ENCODE results near the gene IER2. TPM values are rescaled to one million over a fixed set of nuclear protein-coding genes. Genes with fewer than 3 reads are reported as not detected.
A peak's percentile ranks its signal among the peaks of the same experiment; 100 is the strongest.

IER2 gene
- total and polyA plus RNA-seq, 2 donors (not counting 1 experiment from before 2014, with no cell fraction given), result 16.5 to 26.4 TPM

GRCh38 chr19:13154241-13154778 is 4.1 kb downstream of the IER2 start:
- Histone ChIP-seq H3K27ac (ENCODE audit: insufficient read depth, low read length) (peak overlapping the region; percentile 97), H3K9me3 (ENCODE audit: control insufficient read depth, insufficient read depth, low read depth, low read length) (no peaks in the 10 kb centered on the region), H3K36me3 (ENCODE audit: control insufficient read depth, insufficient read depth, low read length) (peaks cover 2% of the 10 kb centered on the region), H3K4me1 (ENCODE audit: control insufficient read depth, extremely low read depth, insufficient read depth, low read length) (peaks cover 12% of the 10 kb centered on the region), H3K4me2 (ENCODE audit: extremely low read depth, insufficient read depth, low read length) (peak overlapping the region; percentile 84), H4K20me1 (ENCODE audit: control insufficient read depth, extremely low read depth, insufficient read depth, low read length) (no peaks in the 10 kb centered on the region), H3K27me3 (ENCODE audit: control insufficient read depth, insufficient read depth, low read length) (no peaks in the 10 kb centered on the region), H3K9ac (ENCODE audit: insufficient read depth, low read length) (peak overlapping the region; percentile 97), H3K79me2 (ENCODE audit: control insufficient read depth, insufficient read depth, low read length) (peaks cover 43% of the 10 kb centered on the region), H3K4me3 (replicated peaks in 1 of 4; ENCODE audit: control extremely low read depth in 1 of 4, insufficient read depth in 1 of 4, low read depth in 3 of 4, low read length in 4 of 4) (peak overlapping the region; percentile 62 to 90 (median 84)), H2AFZ (ENCODE audit: low read length) (no peak overlapping the region)
- TF ChIP-seq EZH2 (IDR thresholded peaks at IDR 0.05; ENCODE audit: low read length, missing control alignments) (no peak), CTCF (conservative IDR thresholded peaks at IDR 0.05 in 1 of 2, IDR thresholded peaks at IDR 0.05 in 1 of 2; ENCODE audit: low read depth in 1 of 2, low read length in 2 of 2) (no peak)
- DNase-seq (ENCODE audit: low read depth in 2 of 2), result peak; percentile 94 to 96

- Histone ChIP-seq H3K36me3 (ENCODE audit: control insufficient read depth, insufficient read depth, low read length) (peaks cover 2% of the 10 kb centered on the region), H3K4me3 (replicated peaks in 1 of 4; ENCODE audit: control extremely low read depth in 1 of 4, insufficient read depth in 1 of 4, low read depth in 3 of 4, low read length in 4 of 4) (peak overlapping the region; percentile 62 to 90 (median 84)), H3K9ac (ENCODE audit: insufficient read depth, low read length) (peak overlapping the region; percentile 97), H3K4me2 (ENCODE audit: extremely low read depth, insufficient read depth, low read length) (peak overlapping the region; percentile 84), H3K9me3 (ENCODE audit: control insufficient read depth, insufficient read depth, low read depth, low read length) (no peaks in the 10 kb centered on the region), H3K27ac (ENCODE audit: insufficient read depth, low read length) (peak overlapping the region; percentile 97), H3K4me1 (ENCODE audit: control insufficient read depth, extremely low read depth, insufficient read depth, low read length) (peaks cover 10% of the 10 kb centered on the region), H3K27me3 (ENCODE audit: control insufficient read depth, insufficient read depth, low read length) (no peaks in the 10 kb centered on the region), H4K20me1 (ENCODE audit: control insufficient read depth, extremely low read depth, insufficient read depth, low read length) (no peaks in the 10 kb centered on the region), H2AFZ (ENCODE audit: low read length) (no peak overlapping the region), H3K79me2 (ENCODE audit: control insufficient read depth, insufficient read depth, low read length) (peaks cover 40% of the 10 kb centered on the region)
- peak; percentile 57 to 65 for DNase-seq (ENCODE audit: low read depth in 2 of 2)
- TF ChIP-seq CTCF (conservative IDR thresholded peaks at IDR 0.05 in 1 of 2, IDR thresholded peaks at IDR 0.05 in 1 of 2; ENCODE audit: low read depth in 1 of 2, low read length in 2 of 2), result peak; percentile 15 to 31
- no peak for TF ChIP-seq EZH2 (IDR thresholded peaks at IDR 0.05; ENCODE audit: low read length, missing control alignments)
Measured at GRCh38 chr19:13154911-13155471, 4.8 kb downstream of the IER2 start.

GRCh38 chr19:13155472-13156359 is 5.5 kb downstream of the IER2 start:
- no peaks in the 10 kb centered on the region for H3K27me3 ChIP-seq (ENCODE audit: control insufficient read depth, insufficient read depth, low read length)
- no peaks in the 10 kb centered on the region for H3K9me3 ChIP-seq (ENCODE audit: control insufficient read depth, insufficient read depth, low read depth, low read length)
- no peak overlapping the region for H2AFZ ChIP-seq (ENCODE audit: low read length)
- H3K27ac ChIP-seq (ENCODE audit: insufficient read depth, low read length), result peak overlapping the region; percentile 97
- H4K20me1 ChIP-seq (ENCODE audit: control insufficient read depth, extremely low read depth, insufficient read depth, low read length), result no peaks in the 10 kb centered on the region
- no peak for TF ChIP-seq EZH2 (IDR thresholded peaks at IDR 0.05; ENCODE audit: low read length, missing control alignments)
- no peak for TF ChIP-seq CTCF (conservative IDR thresholded peaks at IDR 0.05 in 1 of 2, IDR thresholded peaks at IDR 0.05 in 1 of 2; ENCODE audit: low read depth in 1 of 2, low read length in 2 of 2)
- H3K4me2 ChIP-seq (ENCODE audit: extremely low read depth, insufficient read depth, low read length), result peak overlapping the region; percentile 84
- peaks cover 10% of the 10 kb centered on the region for H3K4me1 ChIP-seq (ENCODE audit: control insufficient read depth, extremely low read depth, insufficient read depth, low read length)
- peaks cover 35% of the 10 kb centered on the region for H3K79me2 ChIP-seq (ENCODE audit: control insufficient read depth, insufficient read depth, low read length)
- peaks cover 2% of the 10 kb centered on the region for H3K36me3 ChIP-seq (ENCODE audit: control insufficient read depth, insufficient read depth, low read length)
- H3K9ac ChIP-seq (ENCODE audit: insufficient read depth, low read length), result peak overlapping the region; percentile 97
- peak; percentile 69 to 79 for DNase-seq (ENCODE audit: low read depth in 2 of 2)
- peak overlapping the region; percentile 62 to 90 (median 84) for H3K4me3 ChIP-seq (replicated peaks in 1 of 4; ENCODE audit: control extremely low read depth in 1 of 4, insufficient read depth in 1 of 4, low read depth in 3 of 4, low read length in 4 of 4)

All from fibroblast of lung (primary cell).